IPS-NIHi7 (cell line): ENCODE results near the gene CACNB2.

ENCODE experiments used
- DNase-seq: peaks from one replicate; pipeline ENCODE4 v3.0.0; 2012; ENCODE audit warnings: mixed read lengths; ENCODE audit errors: extremely low spot score

Gene CACNB2

DNA sequence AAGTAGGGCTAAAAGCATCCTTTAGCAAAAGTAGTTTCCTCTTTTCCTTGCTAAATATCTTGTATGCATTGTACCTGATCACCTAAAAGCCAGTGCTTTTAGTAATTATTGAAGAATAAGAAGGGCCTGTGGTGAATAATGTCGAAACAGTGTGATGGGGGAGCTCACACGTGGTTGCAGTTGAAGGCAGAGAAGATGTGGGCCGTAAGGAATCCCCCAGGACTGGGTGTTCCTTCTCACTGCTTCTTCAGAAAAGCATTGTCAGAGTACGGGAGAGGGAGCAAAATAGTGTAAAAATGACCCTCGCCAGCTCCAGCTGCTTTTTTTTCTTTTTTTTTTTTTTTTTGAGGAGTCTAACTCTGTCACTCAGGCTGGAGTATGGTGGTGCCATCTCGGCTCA lies 310.1 kb downstream of the CACNB2 start:
- no peak for DNase-seq

DNA sequence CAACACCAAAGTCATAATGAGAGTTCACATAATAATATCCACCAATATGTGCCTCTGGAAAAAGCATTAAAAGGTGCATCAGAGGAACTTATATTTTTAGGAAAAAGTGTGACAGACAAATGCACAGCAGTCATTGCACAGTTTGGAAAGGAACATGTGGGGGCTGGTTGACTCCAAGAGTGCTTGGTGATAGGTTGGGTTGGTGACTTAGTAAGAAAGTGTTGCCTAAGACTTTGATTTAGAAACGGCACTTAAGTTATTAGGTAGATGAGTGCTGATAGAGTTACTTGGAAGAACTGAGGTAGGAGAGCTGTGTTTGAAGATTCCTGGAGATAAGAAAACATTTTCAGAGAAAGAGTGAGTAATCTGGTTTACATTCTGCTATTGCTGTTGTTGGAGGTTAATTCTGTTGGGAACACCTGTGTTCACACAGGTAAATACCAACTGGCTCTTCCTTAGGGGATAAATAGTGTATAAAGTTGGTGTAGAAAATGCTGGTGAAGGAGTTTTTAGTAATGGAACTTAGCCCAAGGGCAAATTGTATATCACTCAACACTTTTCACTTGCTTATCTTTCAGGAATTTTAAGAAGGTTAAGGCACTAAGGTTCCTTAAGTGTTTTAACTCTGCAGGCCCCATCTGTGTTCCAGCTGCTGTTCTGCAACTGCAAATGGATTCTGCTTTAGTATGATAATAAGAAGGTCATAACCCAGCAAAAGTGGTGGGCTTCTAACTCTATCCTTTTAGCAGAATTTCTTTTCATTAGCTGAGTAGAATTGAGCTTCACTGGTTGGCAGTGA lies 315.1 kb downstream of the CACNB2 start:
- no peak for DNase-seq

DNA sequence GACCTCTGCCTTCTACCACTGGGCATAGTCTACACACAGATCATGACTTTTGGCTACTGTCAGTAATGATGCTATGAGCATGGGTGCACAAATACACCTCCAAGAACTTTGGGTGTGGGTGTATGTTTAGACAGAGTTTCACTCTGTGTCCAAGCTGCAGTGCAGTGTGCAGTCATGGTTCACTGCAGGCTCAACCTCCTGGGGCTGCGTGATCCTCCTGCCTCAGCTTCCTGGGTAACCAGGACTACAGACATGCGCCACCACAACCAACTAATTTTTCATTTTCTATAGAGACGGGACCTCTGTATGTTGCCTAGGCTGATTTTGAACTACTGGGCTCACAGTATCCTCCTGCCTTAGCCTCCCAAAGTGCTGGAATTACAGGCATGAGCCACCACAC lies 316.8 kb downstream of the CACNB2 start:
- no peak for DNase-seq

DNA sequence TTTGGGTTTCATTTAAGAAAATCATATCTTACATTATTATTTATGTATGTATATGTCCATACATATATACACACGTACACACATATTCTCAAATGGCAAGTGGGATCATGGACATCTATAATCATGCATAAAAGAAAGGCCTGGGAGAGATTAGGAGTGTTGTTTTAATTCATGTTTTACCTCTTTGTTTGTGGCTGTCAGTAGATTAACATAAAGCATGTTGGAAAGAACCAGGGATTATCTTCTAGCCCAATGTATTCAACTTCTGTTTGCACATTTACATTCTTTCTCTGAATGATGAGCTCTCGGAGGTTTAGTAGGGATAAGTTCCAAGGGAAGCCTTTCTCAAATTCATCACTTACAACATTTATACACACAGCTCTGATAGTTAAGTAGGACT lies 319.8 kb downstream of the CACNB2 start:
- no peak for DNase-seq

DNA sequence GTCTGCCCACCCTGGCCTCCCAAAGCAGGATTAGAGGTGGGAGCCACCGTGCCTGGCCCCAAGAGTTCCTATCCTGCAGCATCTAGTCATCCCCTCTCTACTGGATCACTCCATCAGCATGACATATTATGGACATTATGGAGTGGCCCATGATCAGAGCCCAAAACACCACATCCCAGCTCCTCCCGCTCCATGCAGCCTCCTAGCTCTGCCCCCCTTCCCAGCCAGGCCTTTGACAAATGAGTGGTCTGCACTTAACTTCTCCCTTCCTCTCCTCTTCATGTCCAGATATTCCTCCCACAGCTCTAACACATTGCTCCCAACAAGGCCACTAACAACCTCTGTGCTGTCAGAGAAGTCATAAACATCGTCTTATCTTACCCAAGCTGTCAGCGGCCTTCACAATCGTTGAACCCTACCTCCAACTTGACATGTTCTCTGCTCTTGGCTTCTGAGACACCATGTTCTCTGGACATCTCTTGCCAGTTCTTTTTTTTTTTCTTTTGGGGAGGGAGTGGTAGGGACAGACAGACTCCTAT lies 323.5 kb downstream of the CACNB2 start:
- DNase-seq, result no peak

DNA sequence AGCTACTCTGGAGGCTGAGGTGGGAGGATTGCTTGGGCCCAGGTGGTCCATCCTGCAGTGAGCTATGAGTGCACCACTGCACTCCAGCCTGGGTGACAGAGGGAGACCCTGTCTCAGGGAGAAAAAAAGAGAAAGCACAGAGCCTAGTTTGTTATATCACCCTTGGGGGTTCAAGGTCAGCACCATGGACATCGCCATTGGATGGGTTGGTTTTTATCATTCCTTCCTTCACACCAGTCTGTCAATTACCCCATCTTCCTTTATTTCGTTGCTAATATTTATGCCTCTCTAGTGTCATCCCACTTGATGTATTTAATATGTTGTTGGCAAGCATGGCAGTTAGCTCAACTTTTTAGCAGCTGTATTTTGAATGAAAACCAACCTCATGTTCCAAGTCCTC lies 328.9 kb downstream of the CACNB2 start:
- no peak for DNase-seq

DNA sequence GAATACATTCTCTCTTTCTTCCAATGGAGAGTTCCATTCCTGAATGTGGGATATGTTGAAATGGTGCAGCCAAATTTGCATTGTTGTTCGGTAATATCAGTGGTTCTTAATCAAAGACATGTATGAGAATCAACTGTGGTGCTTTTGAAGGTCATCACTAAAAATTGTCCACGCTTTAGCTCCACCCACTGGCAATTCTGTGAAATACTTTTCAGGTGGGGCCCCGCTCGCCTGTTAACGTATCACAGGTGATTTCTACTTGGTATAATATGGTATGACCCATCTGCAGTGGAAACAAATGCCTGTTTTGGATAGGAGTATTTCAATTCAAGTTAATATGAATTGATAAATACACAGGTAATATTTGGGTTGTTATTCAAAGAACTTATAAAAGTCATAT lies 332.8 kb downstream of the CACNB2 start:
- peak; percentile 23 for DNase-seq

DNA sequence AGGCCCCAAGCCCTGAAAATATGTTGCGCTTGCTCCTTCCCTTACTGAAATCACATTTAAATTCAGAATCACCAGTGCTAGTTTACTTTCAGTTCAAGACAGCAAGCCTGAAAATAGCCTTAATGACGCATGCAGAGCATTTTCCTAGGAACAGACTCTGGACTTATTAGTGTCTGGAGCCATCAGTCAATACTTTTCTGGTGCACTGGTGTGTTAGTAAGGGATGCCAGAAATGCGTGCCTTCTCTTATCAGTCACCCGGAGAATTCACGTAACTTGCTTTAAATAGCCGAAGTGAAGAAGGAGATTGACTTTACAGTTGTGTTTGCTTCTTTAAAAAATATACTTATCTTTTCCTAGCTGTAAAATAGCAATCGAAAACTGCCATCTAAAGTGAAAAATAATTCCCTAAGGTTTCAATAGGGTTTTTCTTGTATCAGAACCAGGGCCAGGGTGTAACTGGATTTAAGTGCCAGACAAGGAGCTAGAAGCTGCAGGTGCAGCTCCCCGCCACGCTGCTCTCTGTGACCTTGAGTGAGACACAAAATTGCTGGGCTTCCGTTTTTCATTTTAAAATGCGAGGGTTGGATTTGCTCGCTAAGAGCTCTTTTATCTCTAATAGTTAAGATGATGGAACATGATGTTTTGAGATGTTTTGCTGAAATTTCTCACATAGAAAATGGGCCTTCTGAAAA lies 333.3 kb downstream of the CACNB2 start:
- no peak for DNase-seq

DNA sequence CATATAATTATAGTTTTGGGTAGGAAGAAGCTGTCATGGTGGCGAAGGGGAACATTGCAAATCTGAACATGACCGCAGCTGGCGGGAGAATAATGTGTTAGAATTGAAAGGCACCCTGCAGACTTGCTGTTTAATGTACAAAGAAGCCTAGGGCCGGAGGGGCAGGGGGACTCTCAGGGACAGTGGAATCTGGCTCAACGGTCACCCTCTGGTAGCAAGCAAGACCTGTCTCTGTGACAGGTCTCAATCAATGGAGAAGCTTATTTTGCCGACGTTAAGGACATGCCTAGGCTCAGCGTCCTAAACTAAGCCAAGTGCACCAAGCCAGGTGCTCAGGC lies 333.9 kb downstream of the CACNB2 start:
- no peak for DNase-seq

DNA sequence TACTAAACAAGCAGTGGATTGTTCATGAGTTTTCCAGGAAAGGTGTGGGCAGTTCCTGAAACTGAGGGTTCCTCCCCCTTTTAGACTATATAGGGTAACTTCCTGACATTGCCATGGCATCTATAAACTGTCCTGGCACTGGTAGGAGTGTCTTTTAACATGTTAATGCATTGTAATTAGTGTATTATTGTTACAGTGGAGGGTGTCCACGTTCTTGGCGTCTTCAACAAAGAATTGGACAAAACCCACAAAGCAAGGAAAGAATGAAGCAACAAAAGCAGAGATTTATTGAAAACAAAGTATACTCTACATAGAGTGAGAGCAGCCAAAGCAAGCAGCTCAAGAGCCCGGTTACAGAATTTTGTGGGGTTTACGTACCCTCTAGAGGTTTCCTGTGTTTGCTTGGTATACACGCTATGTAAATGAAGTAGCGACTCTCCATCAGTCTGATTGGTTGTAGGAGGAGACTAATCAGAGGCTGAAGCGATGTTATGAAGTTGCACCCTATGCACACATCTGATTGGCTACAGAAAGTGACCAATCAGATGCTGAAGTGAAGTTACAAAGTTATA lies 335.9 kb downstream of the CACNB2 start:
- DNase-seq, result no peak

DNA sequence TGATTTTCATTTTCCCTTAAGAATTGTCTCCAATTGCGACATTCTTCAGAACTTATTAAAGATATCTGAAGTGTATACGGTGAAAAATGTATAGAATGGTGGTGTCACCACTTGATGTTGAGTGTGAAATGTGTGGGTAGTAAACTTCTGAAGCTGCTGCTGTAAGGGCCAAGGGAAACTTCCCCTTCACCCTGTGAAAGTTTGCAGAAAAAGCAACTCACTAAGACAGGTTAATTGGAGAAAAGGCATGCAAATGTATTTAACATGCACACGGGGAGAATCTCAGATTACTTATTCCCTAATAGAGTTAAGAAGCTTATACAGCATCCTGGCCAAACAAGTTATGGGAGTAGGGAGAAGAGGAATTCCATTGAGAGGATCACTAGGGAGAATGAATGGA lies 338.1 kb downstream of the CACNB2 start:
- no peak for DNase-seq

DNA sequence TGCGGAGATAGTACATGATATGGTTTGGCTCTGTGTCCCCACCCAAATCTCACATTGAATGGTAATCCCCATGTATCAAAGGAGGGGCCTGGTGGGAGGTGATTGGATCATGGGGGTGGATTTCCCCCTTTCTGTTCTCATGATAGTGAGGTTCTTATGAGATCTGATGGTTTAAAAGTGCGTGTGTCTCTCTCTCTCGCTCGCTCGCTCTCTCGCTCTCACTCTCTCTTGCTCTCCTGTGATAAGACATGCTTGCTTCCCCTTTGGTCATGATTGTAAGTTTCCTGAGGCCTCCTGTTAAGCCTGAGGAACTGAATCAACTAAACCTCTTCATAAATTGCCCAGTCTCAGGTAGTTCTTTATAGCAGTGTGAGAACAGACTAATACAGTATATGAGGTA lies 339.3 kb downstream of the CACNB2 start:
- DNase-seq, result no peak

DNA sequence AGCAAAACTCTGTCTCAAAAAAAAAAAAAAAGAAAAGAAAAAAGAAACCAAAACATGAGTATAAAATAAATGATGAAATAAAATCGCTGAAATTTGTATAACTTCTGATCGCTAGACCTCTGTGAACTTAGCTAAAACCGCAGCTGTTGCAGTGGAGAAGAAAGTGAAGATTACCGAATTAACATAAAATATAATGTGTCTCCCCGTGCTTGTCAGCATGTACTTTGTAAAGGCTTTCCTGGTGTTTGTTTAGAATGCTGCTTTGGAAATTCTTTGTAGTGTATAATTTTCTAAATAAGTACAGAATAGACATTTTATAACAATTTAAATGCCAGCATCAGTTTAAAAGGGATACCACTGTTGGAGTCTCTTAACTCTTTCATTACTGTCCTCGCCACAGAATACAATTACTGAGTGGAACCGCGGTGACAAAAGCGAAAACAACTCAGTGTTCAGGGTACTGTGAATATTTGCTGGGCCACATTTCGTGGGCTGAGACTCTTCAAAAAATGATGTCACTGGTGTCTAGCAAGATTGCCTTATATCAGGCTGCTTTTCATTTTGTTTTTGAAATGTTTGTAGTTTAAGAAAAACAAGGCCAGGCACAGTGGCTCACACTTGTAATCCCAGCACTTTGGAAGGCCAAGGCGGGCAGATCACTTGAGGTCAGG lies 343.4 kb downstream of the CACNB2 start:
- no peak for DNase-seq

DNA sequence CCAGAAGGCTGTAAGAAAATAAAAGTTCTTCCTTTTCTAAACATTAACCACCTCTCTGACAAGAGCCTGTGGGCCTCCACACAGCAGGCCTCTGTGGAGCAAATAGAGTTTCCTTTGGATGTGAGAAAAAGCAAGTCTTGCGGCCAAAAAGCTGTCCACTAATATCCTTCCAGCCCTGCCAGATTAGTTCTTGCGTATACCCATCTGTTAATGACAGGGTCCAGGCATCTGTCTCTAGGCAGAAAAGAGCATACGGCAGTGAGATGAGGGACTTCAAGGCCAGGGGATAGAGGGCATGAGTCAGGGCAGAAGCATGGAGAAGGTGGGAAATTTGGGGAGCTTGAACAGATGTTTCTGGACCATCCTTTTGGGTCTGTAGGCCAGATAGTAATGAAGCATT lies 346.2 kb downstream of the CACNB2 start:
- DNase-seq, result no peak

DNA sequence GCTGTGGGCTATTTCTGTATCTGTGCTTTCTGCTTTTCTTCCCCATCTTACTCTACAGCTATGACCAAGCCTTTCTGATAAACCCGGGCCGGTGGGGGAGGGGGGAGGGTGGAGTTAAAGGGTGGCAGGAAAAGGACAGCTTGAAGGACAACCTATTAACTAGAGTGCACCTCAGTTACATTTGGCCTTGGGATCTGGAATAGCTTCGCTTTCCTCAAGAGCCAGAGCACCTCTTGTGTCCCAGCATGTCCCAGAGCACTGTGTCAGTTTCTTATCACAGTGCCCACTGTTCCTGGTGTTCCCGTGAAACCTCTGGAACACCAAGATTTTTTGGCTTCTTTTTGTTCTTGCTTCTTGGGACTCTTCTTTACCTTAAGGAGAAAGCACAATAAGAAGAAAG lies 350.5 kb downstream of the CACNB2 start:
- no peak for DNase-seq

DNA sequence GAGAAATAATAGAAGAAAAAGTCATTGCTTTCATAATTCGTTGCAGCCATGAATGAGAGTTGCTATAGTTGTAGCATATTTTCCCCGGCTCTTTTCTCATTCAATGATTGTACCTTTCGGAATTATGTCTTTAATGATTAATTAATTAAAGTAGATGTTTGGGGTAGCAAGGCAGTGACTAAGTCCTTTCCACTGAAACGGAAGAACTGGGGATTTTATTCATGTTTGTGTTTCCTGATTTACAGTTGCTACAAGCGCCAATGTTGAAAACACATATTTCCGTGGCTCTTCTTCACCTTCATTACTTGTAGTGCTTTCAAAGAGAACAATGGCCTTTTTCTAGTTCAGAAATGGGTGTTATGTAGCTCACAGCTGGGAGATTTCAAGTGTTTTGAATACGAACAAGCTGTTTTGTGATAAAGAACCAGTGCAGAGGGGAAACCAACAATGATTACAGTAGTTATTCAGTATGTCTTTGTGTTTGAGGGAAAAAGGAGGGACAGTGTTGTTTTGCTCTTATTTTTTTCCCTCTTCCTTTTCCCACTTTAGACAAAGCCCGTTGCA lies 357.7 kb downstream of the CACNB2 start:
- DNase-seq, result no peak

DNA sequence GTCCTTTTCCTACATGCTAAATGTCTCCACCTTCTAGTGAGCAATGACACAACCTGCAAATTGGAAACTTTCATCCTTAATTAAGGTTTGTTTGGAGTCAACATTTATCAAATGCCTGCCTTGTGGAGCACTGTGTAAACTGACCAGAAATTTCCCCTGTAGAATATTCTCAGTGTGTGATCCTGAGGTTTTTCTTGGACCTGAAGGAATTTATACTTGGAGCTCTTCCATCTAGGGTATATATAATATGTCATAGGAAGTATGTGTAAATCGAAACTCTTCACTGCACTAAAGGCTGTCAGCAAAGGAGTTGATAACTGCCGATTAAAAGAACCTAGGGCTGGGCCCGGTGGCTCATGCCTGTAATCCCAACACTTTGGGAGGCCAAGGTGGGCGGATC lies 358.8 kb downstream of the CACNB2 start:
- no peak for DNase-seq

DNA sequence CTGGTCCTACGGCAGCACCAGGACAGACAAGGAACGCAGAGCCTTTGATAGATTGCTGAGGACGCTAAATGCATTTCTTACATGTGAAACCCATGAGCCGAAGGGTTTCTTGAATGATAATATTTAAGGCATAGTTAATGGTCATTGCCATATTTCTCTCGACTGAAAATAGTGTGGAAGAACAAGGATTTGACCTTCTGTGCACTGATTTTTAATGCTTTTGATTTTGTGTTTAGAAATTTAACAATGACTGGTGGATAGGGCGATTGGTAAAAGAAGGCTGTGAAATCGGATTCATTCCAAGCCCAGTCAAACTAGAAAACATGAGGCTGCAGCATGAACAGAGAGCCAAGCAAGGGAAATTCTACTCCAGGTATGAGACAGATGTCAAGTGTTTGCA lies 360.4 kb downstream of the CACNB2 start:
- no peak for DNase-seq

DNA sequence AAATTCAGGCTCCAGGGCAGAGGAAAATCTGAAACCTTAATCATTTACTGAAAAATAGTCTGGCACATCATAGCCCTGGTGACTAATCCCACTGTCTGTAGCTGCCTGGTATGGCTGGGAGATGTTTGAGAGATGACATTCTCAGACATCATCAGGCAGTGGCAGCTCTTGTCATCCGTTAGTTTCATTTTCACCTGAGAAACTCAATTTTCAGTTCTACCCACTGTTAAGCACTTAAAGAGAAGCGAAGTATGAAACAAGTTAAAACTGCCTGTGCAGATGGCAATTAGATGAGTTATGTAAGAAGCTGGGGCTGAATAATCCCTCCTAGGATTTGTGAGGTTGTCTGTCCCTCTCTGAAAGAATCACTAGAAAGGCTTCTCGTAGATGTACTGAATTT lies 361.0 kb downstream of the CACNB2 start:
- DNase-seq, result no peak

DNA sequence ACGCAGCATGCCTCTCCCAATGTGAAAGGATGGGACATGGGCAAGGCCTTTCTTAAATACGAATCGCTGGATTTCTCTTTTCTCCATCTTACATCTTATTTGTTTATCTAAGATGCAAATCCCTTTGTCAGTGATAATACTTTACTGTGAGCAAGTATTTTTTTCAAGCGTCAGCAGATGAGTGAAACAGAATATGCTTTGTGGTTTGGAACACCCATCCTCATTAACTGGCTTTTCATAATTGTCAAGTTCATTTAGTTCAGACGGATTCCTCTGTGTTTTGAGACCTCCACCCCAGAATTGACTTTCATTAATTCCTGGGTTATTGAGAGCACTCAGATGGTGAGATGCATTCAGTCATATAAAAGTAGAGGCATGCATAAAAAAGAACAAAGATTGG lies 361.4 kb downstream of the CACNB2 start:
- DNase-seq, result no peak

DNA sequence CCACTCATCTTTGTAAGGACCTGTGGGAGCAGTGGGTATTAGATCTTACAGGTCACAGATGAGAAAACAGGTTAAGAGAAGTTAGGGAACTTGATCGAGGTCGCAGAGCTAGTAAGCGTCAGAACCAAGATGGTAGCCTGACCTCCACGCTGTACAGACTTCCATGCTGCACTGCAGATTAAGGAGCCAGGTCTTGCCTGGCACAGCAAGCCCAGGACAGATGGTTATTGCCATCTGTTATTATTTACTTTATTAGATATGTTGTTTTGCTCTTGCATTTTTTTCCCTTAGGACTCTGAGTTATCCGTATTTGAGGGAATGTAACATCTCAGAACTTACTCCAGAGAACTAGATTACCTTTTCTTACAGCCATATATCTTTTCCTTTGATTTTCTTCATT lies 363.9 kb downstream of the CACNB2 start:
- no peak for DNase-seq

DNA sequence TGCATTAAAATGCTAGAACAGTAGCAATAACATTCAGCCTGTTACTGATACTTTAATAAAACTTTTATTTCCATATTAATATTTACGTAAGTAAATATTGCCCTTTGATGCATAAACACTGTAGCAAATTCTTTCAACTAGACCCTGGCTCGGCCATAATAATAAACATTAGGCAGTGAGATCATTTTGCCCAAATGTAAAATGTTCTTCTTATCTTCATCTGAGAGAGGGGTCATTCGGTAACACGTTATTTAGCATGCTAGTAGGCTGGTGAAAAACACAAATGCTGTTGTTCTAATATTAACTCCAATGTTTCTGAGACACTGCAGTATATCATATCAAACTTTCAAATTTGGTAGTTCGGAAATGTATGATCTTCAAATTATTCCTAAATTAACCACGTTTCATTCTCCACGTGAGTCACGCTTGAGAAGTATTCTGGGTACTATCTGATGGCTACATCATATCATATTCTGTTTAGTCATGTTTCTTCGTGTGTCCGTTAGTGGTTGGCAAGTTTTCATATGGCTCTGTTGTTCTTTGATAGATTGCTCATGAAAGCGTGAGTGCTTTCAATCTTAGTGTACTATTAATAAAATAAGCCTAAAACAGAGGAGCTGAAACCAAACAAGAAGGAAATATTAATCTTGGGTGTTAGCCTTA lies 365.4 kb downstream of the CACNB2 start:
- DNase-seq, result no peak
